GM21447 (cell line): Measurements from ENCODE around the gene RBM42.
"Not testable (repeated sequence)": the region's sequence is repeated elsewhere in the genome, so short reads cannot be mapped to it uniquely, and the experiment has no call there.

Experiments
- ATAC-seq: cut with Tn5 transposase; IDR thresholded peaks from one replicate; pipeline ENCODE4 v1.9.1; 2021; ENCODE audit not compliant: unreplicated experiment

Gene RBM42

DNA sequence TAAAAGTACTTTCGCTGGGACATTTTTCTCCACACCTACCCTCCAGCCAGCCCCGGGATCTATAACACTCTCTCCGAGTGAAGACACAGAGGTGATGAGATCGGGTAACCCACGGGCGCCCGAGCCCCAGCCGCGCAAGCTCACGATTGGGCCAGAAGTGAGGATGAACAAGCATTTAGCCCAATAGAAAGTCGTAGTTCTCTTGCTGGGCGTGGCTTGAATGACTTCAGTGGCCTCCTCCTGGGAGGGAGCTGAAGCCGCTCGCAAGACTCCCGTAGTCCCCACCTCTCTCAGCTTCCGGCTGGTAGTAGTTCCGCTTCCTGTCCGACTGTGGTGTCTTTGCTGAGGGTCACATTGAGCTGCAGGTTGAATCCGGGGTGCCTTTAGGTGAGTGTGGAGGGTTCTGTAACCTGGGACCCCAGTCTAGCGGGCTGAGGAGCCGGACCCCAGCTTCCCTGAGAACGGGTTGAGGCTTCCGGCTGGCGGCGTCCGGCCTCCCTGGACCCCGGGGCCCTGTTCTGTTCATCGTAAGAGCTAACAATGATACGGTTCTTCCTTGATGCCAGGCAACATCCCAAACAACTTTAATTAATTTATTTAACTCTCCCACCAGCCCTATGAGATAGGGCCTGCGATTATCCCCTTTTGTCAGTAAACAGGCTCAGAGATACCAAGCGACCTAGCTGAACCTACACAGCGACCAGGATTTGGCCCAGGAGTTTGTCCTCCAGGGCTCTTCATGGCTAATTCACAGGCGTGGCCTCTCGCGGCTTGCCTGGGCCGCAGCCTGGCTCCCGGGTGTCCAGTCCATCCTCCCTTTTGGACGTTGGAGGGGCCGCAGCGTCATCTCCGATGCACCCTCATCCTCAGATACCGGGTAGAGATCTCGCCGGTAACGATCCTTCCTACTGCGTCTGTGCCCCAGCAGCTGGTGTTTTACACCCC is 19.5 kb downstream of the RBM42 start, which contains the start of gene COX6B1:
TSS of gene COX6B1 (plus strand) at position 307 of the 945 bp plus-strand sequence. CDS start 2,921 bp downstream, outside the sequence.
- peak; percentile 51 for ATAC-seq

DNA sequence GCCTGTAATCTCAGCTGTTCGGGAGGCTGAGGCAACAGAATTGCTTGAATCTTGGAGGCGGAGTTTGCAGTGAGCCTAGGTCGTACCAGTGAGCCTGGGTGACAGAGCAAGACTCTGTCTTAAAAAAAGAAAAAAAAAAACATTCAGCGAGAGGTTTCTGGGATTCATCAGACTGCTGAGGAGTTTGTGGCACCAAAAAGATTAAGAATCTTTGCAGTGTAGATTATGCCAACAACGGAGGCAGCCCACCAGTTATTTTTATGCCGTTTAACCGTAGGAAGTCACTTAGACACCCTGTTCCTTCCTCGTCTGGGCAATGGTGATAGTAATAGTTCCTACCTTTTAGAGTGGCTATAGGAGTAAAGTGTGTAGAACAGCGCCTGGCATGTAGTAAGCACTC is 21.7 kb downstream of the RBM42 start:
- no peak for ATAC-seq

DNA sequence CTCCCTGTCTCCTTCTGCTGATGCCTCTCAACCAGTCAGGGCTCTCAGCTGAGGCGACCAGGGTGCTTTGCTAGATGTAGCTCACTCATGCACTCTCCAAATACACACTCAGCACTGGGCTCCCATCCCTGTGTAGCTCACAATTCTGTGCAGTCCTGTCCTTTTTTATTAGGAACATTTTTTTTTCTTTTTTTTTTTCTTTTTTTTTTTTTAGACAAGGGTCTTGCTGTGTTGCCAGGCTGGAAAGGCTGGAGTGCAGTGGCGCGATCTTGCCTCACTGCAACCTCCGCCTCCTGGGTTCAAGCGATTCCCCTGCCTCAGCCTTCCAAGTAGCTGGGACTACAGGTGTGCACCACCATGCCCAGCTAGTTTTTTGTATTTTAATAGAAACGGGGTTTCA is 26.0 kb downstream of the RBM42 start:
- ATAC-seq = not testable (repeated sequence)

DNA sequence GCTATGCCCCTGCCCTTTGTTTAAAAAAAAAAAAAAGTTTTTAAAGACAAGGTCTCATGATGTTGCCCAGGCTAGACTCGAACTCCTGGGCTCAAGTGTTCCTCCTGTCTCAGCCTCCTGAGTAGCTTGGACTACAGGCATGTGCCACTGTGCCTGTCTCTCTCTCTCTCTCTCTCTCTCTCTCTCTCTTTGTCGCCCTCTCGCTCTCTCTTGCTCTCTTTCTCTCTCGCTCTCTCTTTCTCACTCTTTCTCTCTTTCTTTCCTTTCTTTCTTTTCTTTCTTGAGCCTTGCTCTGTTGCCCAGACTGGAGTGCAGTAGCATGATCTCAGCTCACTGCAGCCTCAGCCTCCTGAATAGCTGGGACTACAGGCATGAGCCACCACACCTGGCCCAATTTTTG is 26.8 kb downstream of the RBM42 start:
- no peak for ATAC-seq

DNA sequence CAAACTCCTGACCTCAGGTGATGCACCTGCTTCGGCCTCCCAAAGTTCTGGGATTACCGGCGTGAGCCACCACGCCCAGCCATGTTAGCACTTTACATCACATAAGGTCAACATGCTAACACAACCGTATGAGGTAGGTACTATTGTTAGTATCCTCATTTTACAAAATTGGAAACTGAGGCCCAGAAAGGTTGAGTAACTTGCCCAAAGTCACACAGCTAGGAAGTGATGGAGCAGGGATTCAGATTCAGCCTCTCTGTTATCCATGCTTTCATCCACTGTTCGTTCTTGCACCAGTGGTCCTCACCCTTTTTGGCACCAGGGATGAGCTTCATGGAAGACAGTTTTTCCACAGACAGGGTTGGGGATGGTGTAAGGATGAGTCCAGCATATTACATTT is 27.9 kb downstream of the RBM42 start:
- ATAC-seq = no peak

DNA sequence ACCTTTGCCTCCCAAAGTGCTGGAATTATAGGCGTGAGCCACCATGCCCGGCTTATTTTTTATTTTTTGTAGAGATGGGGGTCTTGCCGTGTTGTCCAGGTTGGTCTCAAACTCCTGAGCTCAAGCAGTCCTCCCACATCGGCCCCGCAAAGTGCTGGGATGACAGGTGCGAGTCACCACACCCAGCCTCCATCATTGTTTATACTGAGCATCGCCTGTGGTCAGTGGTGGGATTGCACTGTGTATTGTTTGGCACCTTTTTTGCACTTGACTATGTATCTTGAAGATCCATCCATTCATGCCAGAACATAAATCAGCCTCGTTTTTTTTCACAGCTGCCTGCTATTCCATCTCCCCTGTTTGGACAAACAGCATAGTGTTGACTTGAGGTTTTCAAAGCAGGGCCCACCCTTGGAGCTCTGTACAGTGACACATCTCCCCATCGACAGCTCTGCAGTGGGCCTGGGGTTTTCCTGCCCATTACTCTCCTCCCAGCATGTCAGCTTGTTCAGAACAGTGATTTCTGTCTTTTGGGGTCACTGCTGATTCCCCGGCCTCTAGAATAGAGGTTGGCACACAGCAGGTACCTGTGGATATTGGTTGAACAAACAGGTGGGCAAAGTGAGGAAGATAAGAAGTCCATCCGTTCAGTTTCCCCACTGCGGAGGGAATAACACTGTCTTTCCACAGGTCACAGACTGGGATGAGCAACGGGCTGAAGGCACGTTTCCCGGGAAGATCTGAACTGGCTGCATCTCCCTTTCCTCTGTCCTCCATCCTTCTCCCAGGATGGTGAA is 29.3 kb downstream of the RBM42 start:
- no peak for ATAC-seq

DNA sequence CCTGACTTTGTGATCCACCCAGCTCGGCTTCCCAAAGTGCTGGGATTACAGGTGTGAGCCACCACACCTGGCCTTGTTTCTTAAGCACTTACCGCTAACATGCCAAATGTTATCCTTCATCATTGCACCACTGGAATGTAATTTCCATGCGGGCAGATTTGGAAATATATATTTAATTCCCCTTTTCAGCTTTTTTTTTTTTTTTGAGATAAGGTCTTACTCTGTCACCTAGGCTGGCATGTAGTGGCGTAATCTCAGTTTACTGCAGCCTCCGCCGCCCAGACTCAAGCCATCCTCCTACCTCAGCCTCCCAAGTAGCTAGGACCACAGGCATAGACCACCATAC is 33.1 kb downstream of the RBM42 start:
- ATAC-seq = no peak

DNA sequence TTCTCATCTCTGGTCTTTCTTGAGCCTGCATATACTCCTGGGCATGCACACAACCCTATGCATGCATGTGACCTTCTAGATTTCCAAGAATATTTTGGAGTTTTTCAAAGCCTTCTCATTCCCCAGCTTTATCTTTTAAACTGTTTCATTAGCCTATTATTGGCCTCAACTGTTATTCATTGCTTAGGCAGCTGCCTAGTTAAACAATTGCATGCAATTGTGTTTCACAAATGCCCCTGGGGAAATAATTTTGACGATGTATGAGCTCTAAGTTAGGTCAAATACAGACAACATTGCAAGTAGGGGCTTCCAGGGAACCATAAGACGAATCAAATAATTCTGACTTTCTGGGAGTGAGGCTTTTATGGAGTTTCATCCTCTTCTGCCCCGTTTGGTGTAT is 35.1 kb downstream of the RBM42 start:
- ATAC-seq = no peak

DNA sequence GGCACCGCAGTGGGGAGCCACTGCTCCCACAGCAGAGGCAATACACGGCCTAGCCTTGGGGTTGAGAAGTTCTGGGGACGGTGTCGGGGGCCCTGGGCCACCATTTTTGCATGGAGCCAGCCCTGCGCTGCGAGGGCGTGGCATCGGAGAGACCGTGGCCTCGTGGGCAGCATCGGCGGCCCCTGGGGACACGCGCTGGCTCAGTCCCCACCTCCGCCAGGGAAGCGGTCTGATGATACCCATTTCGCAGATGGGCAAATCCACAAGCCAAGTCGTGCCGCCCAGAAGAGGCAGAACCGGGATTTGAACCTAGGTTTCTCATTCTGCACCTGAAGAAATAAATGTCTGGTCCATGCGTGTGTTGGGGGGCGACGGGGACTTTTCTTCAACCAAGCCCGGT is 36.3 kb downstream of the RBM42 start:
- no peak for ATAC-seq

DNA sequence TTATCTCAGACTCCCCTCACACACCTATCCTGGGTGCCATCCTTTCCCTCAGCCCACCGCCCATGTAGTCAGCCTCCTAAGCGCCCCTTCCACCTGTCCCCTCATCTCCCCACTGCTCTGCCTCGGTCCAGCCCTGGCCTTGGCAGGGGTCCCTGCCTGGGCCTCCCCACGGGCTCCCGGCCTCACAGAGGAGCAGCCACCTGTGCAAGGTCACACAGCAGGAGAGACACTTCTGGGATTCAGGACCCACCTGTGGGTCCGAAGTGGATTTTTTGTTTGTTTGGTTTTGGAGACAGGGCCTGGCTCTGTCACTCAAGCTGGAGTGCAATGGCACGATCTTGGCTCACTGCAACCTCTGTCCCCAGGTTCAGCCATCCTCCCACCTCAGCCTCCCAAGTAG is 36.8 kb downstream of the RBM42 start:
- no peak for ATAC-seq

DNA sequence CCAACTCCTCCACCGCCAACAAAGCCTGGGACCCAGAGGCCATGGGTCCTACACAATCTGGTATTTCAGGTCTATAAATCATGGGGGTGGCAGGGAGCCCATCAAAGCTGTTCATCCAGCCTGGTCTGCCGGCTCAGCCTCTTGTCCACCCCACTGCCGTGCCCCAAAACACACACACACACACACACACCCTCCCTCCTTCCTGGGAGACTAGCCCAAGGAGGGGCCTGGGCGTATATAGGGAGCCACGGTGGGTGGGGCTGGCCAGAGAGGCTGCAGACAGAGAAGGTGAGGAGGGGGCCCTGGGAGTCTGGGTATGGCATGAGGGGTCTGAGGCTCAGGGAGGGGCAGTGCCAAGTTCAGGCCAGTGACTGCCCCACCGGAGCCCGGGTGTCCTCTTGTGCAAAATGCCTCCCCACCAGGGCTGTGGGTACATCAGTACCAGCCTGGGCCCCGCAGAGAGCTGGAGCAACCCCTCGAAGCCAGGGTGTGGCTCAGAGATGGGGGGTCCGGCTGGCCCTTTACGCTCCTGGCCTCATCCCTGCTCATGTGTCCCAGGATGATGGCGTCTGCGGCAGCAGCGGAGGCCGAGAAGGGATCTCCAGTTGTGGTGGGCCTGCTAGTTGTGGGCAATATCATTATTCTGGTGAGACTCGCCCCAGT is 37.5 kb downstream of the RBM42 start, which contains the start of gene UPK1A:
TSS of gene UPK1A (plus strand) at position 267 of the 663 bp plus-strand sequence. CDS start at position 563, 296 bp downstream.
- no peak for ATAC-seq

DNA sequence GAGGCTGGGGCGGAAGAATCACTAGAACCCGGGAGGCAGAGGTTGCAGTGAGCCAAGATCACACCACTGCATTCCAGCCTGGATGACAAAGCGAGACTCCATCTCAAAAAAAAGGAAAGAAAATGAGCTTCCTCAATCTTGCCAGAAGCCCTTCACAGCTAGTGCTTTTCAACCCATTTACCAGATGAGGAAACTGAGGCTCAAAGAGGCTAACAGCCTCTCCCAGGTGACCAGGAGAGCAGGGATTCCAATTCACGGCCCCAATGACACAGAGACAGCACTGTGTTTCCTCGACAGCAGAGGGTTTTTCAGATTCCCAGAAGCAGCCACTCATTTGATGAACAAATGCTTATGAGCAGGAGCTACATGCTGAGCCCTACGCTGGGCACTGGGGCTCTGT is 40.7 kb downstream of the RBM42 start:
- ATAC-seq = no peak

DNA sequence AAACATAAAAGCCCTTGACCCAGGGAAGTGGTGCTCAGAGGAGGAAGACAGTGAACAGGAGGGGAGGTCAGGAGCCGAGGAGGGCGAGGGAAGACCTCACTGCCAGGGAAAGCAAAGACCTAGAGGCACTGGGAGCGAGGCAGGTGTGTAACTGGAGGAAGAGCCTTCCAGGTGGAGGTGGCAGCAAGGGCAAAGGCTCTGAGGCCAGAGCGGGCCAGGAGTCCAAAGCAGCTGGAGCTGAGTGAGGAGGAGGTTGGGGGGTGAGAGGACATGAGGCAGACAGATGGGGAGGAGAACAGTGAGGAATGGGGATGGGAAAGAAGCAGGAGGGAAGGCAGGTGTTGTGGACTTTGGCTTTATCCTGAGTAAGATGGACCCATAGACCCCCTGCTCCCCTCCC is 41.1 kb downstream of the RBM42 start:
- ATAC-seq = no peak

DNA sequence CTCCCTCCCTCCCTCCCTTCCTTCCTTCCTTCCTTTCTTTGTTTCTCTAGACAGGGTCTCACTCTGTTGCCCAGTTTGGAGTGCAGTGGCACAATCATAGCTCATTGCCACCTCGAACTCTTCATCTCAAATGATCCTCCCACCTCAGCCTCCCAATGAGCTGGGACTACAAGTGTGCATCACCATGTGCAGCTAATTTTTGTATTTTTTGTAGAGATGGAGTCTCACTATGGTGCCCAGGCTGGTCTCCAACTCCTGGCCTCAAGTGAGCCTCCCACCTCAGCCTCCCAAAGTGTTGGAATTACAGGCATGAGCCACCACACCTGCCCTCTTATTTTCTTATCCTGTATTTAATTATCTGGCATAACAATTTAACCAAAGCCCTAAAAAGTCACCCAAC is 41.9 kb downstream of the RBM42 start:
- no peak for ATAC-seq

DNA sequence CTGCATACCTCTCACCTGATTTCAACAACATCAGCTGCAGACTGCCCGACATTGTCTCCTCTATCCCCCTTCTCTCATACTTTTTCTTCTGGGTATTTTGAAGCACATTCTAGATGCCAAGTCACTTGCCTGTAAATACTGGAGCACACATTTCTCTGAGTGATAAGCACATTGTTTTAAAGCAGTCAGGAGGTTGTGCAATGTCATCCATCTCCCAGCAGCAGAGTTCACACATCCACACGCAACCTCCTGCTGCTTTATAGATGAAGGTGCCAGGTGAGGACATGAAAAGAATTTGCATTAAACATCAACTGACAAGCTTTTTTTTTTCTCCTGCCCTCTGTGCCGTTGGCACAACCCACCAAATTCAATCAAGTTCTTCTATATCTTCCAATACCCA is 43.0 kb downstream of the RBM42 start:
- ATAC-seq = no peak

DNA sequence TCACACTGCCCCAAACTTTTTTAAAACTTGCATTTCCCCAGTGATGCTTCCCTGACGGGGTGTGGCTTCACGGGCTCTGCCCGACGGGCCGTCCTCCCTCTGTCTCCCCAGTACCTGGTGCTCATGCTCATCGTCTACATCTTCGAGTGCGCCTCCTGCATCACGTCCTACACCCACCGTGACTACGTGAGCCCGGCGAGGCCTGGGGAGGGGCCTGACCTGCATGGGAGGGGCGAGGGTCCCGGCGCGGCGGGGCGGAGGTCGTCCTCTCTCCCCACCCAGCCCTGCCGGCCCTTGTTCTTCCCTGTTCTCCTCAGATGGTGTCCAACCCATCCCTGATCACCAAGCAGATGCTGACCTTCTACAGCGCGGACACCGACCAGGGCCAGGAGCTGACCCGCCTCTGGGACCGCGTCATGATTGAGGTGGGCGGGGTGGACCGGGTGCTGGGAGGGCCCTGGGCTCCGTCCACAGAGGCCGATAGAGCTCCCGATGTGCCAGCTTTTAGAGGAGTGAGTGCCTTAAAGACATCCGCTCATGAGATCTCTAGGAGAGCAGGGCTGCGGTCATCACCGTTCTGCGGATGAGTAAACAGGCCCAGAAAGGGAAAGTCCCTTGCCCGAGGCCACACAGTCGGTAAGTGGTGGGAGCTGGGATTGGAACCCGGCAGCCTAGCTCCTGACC is 44.4 kb downstream of the RBM42 start:
- ATAC-seq = no peak

DNA sequence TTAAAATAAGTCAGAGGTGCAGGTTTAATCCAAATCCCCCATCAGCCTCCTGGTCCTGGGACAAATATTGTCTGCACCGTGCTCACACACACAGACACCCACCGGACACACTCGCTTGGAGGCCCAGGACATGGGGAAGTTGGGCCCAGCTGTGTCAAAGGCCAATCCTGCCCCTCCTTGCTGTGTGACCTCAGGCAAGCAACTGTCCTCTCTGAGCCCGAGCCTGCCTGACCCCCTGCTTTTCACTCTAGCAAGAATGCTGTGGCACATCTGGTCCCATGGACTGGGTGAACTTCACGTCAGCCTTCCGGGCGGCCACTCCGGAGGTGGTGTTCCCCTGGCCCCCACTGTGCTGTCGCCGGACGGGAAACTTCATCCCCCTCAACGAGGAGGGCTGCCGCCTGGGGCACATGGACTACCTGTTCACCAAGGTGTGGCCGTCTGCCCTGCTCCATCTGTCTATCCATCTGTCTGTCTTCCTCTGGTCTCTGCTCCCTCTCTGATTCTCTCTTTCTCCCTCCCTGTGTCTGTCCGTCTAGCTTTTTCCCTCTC is 46.8 kb downstream of the RBM42 start:
- ATAC-seq = no peak
